ENCODE data around the gene SCAMP4.

SCAMP4 gene

DNA sequence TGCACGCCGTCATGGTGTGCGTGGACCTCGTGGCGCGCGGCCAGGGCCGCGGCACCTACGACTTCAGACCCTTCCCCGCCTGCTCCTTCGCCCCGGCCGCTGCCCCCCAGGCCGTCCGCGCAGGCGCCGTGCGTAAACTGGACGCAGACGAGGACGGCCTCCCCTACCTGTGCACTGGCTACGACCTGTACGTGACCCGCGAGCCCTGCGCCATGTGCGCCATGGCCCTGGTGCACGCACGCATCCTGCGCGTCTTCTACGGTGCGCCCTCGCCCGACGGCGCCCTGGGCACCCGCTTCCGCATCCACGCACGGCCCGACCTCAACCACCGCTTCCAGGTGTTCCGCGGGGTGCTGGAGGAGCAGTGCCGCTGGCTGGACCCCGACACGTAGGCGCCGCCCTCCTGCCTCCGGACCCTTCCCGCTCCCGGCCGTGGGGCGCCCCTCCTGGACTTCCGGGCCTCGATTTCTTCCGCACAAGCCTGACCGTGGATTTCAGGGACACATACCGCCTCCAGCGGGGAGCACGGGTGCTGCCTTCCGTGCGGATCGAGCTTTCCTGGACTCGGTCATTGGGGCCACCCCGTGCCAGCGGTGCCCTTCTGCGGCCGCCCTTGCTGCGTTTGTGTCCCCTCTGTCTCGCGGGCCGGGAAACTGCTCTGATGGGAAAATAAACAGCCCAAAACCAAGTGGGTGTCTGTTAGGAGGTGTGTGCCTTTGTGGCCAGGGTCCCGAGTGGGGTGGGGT, 7.7 kb downstream of the SCAMP4 start:
- DNase-seq (ENCODE audit: low read depth) = no peak

DNA sequence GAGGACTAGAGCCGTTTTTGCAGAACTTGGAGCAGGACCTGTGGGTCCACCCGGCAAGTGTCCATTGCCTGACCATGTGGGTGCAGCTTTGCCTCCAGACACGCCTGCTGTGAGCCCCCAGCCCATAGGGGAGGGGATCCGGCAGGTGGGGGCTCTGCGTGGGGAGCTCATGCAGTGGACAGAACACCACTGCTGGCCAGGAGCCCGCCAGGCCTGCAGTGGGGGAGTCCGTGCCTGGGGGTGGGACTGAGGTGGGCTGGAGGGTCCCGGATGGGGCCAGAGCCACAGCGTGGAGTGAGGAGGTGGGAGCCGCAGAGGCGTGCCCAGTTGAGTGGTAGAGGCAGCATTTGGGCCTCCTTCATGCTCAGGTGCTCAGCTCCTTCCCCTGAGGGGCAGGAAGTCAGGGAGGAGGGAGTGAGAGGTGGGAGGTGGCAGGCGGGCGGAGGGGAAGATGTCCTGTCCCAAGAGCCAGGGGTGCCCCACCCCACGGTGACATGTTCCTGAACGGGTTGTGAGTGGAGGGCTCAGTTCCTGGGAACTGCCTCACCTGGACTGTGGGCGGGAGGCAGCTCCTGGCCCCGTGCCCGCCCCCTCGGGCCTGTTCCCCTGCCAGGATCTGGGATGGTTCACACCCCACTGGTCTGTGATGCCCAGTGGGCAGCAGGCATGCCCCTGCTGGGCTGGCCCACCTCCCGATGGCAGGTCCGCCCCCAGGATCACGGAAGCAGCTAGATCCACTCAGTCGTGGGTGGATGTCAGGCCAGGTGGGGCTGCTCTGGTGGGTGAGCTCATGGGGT, 8.8 kb downstream of the SCAMP4 start:
- no peak for DNase-seq (ENCODE audit: low read depth)

DNA sequence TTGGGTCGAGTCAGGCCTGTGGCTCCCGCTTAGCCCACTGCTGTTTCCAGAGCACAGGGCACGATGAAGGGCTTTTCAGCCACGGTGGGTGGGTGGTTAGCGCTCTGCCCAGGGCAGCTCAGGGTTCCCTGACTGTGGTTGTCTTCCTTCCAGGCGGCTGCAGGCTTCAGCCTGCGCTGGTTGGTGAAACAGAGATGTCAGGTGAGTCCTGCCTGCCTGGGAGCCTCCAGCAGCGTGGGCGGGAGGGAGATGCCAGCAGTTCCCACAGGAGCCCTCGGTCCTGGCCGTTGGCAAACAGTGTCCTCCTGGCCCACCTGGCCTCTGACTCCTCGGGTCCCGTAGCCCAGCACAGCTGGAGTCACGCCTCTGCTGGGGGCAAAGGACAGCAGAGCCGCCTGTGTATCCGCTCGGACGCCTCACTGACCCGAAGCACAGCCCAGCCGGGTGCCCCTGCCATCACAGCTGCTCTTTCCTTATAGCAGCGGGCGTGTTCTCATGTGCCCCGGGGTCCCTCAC, 9.7 kb downstream of the SCAMP4 start:
- DNase-seq (ENCODE audit: low read depth) = no peak

DNA sequence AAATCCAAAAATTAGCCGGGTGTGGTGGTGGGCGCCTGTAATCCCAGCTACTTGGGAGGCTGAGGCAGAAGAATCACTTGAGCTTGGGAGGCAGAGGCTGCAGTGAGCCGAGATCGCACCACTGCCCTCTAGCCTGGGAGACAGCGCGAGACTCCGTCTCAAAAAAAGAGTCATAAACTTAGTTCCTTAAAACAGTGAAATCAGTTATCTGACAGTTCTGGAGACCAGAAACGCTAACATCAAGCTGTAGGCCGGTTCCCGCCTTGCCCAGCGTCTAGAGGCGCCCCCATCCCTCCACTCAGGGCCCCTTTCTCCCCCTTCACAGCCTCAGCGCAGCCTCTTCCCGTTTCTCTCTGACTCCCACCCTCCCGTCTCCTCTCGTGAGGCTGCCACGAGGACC, 11.9 kb downstream of the SCAMP4 start:
- DNase-seq (ENCODE audit: low read depth) = no peak

DNA sequence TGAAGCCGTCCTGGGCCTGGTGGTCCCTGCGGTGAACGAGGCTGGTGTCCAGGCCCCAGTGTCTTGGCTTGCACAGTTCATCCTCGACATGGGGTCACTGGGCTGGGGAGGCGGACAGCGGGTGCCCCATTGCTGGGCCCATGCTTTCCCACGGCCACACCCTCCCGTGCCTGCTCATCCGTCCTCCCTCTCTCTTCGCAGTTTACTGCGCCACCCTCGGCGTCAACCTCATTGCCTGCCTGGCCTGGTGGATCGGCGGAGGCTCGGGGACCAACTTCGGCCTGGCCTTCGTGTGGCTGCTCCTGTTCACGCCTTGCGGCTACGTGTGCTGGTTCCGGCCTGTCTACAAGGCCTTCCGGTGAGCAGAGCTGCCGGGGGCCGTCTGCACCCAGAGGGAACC, 12.7 kb downstream of the SCAMP4 start:
- no peak for DNase-seq (ENCODE audit: low read depth)

DNA sequence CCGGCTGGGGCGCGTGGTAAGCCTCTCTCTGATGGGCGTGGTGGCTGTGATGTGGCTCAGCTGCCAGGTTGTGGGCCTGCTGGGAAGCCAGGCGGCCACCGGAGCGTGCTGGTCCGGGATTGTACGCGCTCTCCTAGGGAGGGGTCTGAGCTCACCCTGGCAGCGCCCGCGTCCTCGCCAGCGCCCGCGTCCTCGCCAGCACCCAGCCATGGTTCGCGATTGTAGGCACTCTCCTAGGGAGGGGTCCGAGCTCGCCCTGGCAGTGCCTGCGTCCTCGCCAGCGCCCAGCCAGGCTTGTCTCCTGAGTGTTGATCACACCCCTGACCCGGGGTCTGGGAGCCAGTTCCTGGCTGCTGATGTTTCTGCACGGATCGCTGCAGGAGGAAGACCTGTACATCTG, 13.8 kb downstream of the SCAMP4 start:
- DNase-seq (ENCODE audit: low read depth) = no peak

DNA sequence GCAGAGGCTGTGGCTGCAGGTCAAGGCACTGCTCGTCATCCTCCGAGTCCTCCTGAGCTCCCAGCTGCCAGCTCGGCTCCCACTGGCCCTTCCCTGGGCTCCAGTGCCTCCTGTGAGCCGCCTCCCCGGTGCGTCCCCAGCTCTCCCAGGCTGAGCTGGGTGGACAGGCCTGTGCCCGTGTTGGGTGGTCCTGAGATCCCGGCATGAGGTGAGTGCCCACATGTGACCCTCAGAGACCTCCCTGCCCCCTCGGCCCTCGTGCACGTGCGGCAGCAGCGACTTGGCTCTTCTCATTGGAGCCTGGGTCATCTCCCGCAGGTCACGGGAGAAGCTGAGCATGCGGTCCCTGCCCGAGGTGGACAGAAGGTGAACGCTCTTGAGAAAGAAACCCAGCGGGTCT, 15.4 kb downstream of the SCAMP4 start:
- DNase-seq (ENCODE audit: low read depth) = no peak

DNA sequence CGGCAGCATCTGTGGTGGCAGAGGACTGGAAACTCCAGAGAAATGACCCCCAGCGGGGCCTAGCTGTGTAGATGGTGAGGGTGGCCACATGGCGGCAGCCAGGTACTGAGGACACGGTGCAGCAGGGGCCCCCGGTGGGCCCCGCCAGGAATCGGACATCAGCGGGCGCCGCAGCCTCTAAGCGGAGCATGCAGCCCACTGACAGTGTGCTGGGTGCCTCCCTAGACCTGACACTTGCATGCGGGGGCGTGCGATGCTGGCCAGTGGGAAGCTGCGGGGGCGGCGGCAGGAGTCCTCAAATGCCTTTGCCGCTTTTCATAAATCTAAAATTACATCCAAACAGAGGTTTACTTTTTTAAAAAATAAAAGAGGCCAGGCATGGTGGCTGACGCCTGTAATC, 16.1 kb downstream of the SCAMP4 start:
- no peak for DNase-seq (ENCODE audit: low read depth)

DNA sequence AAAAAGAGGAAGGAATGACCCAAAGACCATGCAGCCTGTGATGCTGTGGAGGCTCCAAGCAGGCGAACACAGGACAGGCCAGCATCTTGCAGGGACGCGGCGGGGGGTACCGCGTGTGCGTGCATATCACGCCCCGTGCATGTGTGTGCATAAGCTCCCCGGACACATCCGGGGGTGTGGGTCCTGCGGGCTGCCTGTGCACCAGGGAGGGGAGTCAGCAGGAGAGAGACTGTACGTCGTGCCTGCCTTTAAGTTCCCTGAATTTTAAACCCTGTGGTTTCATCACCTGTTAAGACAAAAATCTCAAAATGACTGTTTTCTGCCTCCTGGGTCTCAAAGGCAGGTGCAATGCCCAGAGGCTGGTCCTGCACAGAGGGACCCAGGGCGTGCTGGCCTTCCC, 16.6 kb downstream of the SCAMP4 start:
- no peak for DNase-seq (ENCODE audit: low read depth)

DNA sequence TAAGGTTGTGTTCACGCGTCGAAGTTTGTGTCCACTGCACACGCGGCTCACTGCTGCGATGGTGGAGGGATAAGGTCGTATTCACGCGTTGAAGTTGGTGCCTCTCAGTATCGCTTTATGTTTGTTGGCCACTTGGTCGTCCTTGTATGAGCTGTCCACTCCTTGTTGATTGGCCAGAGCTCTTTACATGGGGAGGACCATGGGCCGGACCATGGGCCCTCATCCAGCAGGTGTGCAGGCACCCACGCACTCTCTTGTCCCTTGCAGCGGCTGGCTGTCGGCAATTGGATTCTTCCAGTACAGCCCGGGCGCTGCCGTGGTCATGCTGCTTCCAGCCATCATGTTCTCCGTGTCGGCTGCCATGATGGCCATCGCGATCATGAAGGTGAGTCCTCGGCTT, 17.6 kb downstream of the SCAMP4 start:
- DNase-seq (ENCODE audit: low read depth) = no peak

DNA sequence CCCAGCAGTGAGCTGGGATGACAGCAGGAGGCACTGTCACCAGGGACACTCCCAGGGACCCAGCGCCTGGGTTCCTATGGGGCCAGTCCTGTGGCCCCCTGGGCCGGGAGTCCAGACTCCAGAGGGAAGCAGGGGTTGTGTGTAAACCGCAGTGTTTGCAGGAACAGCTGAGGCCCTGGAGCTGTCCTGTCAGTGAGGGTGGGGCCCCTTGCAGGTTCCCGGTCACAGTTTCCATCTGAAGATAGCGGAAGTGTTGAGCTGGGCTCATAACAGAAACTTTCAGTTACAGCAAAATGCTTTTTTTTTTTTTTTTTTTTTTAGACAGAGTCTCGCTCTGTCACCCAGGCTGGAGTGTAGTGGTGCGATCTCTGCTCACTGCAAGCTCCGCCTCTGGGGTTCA, 18.1 kb downstream of the SCAMP4 start:
- no peak for DNase-seq (ENCODE audit: low read depth)

DNA sequence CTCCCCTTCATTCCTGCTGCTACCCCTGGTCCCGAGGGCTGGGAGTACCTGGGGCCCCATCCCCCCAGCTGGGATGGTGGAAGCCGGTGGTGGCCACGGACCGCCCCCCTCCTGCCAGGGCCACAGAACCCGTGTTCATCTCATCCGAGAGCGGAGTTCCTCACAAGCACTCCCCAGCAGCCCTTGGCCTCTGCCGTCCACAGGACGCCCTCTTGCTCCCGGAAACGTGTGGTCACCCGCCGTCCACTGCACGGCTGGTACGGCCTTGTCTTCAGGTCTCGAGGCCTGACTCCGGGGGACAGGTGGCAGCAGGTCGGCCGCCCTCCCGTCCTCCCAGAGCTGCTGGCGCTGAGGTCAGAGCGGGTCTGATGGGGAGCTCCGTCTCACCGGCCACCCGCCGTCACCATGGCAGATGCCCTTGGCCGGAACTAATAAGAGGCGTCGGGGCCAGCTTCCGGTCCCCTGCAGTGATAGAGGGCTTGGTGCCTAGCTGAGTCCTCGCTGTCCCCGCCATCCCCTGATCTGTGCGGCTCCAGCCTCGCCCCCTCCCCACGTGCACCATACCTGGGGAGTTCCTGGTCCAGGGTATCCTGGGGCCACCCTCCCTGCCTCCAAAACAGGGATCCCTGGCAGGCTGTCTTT, 19.2 kb downstream of the SCAMP4 start:
- DNase-seq (ENCODE audit: low read depth) = no peak

DNA sequence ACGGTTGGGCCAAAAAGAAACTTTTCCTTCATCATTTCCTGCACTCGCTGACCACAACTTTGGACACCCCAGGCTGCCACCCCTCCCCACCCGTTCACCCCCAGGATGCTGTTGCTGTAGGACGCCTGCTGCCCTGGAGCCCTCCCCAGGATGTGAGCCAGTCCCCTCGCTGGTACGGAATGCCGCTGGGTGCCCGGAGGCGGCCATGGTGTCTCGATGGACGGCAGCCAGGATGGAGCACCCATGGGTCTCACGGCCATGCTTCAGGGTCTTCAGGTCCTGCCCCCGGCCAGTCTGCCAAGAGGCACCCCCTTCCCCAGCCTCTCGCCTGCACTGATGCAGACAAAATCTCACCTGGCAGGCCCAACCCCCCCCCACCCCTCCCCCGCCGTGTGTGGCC, 20.3 kb downstream of the SCAMP4 start:
- DNase-seq (ENCODE audit: low read depth) = no peak

DNA sequence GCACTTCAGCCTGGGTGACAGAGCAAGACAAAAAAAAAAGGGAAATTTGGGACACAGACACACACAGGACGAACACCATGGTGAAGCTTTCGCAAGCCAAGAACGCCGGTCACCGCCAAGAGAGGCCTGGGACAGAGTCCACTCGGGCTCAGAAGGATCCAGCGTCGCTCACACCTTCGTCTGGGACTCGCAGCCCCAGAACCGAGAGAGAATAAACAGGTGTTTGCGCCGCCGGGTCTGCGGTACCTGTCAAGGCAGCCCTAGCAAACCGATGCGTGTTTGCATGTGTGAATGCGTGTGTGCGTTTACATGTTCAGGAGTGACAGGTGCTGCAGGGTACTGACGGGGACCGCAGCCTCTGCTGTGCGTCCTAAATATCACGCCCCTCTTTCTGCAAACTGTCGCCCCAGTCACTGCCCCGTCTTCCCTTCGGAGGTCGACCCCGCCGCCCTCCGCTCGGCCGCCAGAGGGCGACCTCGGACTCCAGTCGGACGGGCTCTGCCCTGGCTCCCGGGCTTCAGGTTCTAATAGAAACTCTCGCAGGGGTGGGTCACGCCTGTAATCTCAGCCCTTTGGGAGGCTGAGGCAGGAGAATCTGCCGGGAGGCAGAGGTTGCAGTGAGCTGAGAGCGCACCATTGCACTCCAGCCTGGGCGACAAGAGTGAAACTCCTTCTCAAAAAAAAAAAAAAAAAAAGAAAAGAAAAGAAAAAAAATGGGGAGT, 24.0 kb downstream of the SCAMP4 start:
- no peak for DNase-seq (ENCODE audit: low read depth)

DNA sequence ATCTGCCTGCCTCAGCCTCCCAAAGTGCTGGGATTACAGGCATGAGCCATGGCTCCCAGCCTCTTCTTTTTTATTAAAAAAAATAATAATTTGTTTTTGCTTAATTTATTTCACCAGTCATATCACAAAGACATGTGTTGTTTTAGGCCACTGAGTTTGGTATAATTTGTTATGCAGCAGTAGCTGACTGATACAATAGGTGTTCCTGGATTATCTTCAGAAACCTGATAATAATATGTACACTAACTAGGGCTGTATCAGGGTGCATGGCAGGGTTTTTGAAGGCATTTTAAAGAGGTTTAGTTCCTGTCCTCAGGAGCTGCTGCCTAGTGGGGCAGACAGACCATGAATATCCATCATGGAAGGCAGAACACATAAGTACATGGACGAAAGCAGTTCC, 26.2 kb downstream of the SCAMP4 start:
- DNase-seq (ENCODE audit: low read depth) = no peak

DNA sequence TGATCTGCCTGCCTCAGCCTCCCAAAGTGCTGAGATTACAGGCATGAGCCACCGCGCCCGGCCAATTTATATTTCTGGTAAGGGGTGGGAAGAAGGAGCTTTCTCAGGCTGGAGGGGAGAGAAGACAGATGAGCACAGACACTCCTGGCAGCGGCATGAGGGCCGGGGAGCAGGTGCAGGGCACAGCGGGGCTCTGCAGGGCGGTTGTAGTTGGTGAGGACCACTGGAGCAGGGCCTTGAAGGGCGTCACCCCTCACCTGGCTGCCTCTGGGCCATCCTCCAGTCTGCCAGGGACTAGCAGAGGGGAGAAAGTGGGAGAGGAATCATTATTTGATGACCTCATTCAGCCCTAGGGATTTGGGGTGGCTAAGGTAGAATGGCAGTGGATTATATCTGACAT, 27.2 kb downstream of the SCAMP4 start:
- no peak for DNase-seq (ENCODE audit: low read depth)

DNA sequence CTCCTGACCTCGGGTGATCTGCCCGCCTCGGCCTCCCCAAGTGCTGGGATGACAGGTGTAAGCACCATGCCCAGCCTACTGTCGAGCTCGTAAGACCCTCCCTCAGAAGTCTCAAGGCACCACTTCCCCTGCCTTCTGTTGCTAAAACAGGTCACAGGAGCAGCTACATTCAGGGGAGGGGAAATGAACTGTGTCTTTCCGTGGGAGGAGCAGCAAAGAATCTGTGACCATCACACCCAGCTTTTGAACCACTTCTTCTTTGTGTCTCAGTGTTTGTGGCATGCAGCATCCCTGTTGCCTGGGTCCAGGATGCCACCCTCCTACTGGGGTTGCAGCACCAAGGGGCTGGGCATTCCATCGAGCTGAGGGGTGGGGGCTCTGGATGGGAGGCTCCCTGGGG, 28.0 kb downstream of the SCAMP4 start:
- no peak for DNase-seq (ENCODE audit: low read depth)

DNA sequence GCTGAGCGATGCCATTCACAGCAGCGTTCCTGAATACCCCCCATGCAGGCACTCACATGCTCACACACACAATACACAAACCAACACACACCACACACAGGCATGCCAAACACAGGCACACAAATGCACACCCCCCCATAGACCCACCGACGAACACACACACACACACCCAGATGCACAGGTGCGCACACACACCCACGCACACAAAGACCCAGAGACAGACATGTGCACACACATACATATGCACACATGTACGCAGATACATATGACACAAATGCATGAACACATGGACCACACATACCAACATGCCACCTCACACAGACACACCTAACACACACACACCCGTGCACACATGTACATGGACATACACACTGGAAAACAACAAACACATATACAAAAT, 28.7 kb downstream of the SCAMP4 start:
- no peak for DNase-seq (ENCODE audit: low read depth)

DNA sequence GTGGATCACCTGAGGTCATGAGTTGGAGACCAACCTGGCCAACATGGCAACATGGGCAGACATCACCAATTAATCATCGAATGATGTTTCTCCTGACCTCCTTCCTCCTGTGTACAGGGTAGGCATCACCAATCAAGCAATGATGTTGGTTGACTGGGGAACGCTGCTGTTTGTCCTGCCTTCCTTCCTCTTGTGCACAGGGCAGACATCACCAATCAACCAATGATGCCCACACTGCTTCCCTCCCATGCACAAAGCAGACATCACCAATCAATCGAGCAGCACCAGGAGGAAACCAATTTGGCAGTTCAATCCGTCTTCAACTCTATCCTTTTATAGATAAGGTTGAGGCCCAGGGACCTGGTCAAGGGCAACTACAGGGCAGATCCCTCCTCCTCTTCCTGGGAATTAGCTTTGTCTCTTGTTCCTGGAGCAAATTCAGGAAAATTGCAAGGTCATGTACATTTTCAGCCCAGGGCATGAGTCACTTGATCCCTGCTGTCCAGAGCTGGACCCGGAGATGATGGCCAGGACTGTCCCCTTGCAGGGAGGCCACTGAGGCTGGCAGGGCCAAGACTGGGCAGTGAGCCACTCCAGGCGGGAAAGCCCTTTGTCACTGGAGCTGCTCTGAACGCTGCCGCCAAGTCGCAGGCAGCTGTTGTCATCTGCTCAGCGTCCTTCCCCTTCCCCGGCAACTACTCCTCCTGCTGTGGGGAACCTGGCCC, 30.4 kb downstream of the SCAMP4 start:
- no peak for DNase-seq (ENCODE audit: low read depth)

DNA sequence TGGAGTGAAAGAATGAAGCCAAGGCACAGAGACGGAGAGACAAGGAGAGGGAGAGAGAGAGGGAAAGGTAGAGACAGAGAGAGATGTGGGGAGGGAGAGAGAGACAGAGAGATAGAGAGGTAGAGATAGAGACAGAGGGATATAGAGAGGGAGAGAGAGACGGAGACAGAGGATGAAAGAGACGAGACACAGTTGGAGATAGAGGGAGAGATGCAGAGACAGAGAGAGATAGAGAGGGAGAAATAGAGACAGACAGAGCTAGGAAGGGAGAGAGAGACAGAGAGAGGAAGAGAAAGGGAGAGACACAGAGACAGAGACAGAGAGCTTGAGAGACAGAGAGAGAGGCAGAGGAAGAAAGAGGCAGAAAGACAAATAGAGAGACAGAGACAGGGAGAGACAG, 31.2 kb downstream of the SCAMP4 start:
- no peak for DNase-seq (ENCODE audit: low read depth)

DNA sequence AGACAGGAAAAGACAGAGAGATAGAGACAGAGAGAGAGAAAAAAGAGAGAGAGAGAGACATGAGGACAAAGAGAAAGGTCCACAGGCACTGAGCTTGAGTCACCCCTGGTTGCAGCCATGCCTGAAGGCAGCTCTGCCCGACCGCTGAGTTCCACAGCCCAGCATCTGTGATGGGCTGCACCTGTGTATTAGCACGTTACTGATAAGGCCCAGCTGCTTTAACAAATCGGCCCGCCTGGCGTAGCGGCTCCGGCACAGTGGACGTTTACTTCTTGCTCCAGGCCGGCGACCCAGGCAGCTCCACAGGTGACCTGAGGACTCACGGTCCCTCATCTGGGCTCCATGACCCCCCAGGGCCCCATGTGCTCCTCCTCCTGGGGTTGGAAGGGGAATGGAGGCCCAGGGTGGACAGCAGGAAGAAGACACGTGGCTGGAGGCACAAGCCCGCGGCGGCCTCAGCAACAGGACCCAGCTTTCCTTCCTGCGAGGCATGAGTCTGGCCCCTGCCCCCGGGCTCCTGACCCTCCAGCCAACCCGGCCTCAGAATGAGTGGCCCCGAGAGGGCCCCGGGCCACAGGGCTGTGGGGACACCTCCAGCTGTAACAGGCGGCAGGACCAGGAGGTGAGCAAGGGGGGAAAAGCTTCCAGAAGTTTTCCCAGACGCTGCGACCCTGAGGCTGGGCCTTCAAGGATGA, 31.9 kb downstream of the SCAMP4 start:
- DNase-seq (ENCODE audit: low read depth) = no peak

Measured in non-pigmented ciliary epithelial cell (primary cell).